Activated T-helper 1 cell treated with Interleukin-2 at 50 U/mL for 16 hours (primary cell): ENCODE measurements around the gene LAMB4.
"Not testable (repeated sequence)": the region's sequence is repeated elsewhere in the genome, so short reads cannot be mapped to it uniquely, and the experiment has no call there.

Source experiments
- DNase-seq: peaks from one replicate; pipeline ENCODE4 v3.0.0-alpha.2; 2020; ENCODE audit warnings: low read depth

Gene LAMB4

GRCh38 chr7:108044345-108044744 is 85.8 kb downstream of the LAMB4 start:
- DNase-seq, result no peak

- DNase-seq, result no peak
Measured at GRCh38 chr7:108038986-108039385, 91.2 kb downstream of the LAMB4 start.

- DNase-seq, result no peak
Measured at GRCh38 chr7:108037741-108038140, 92.4 kb downstream of the LAMB4 start.

GRCh38 chr7:108037140-108037539 is 93.0 kb downstream of the LAMB4 start:
- DNase-seq, result no peak

- DNase-seq, result no peak
Measured at GRCh38 chr7:108034586-108034985, 95.6 kb downstream of the LAMB4 start.

GRCh38 chr7:108033776-108034497 is 96.2 kb downstream of the LAMB4 start:
- DNase-seq, result no peak

- not testable (repeated sequence) for DNase-seq
Measured at GRCh38 chr7:108033309-108033708, 96.9 kb downstream of the LAMB4 start.

GRCh38 chr7:108030516-108030915 is 99.6 kb downstream of the LAMB4 start:
- DNase-seq, result no peak

GRCh38 chr7:108029034-108029433 is 101.1 kb downstream of the LAMB4 start:
- no peak for DNase-seq

GRCh38 chr7:108028111-108028510 is 102.0 kb downstream of the LAMB4 start:
- no peak for DNase-seq

GRCh38 chr7:108027239-108027638 is 102.9 kb downstream of the LAMB4 start:
- no peak for DNase-seq

GRCh38 chr7:108026647-108027046 is 103.5 kb downstream of the LAMB4 start:
- no peak for DNase-seq

GRCh38 chr7:108026116-108026515 is 104.0 kb downstream of the LAMB4 start:
- no peak for DNase-seq

GRCh38 chr7:108024538-108024937 is 105.6 kb downstream of the LAMB4 start:
- no peak for DNase-seq

GRCh38 chr7:108020585-108020984 is 109.6 kb downstream of the LAMB4 start:
- no peak for DNase-seq

- no peak for DNase-seq
Measured at GRCh38 chr7:108018668-108019067, 111.5 kb downstream of the LAMB4 start.

- no peak for DNase-seq
Measured at GRCh38 chr7:108017776-108018151, 112.4 kb downstream of the LAMB4 start.

- DNase-seq, result no peak
Measured at GRCh38 chr7:108016841-108017775, 113.1 kb downstream of the LAMB4 start.

GRCh38 chr7:108015740-108016139 is 114.4 kb downstream of the LAMB4 start:
- DNase-seq, result no peak

- no peak for DNase-seq
Measured at GRCh38 chr7:108014747-108015682, 115.1 kb downstream of the LAMB4 start.

- DNase-seq, result no peak
Measured at GRCh38 chr7:108014215-108014614, 115.9 kb downstream of the LAMB4 start.
